ENCODE data around the gene TRAPPC1. TPM values are rescaled to one million over a fixed set of nuclear protein-coding genes. Genes with fewer than 3 reads are reported as not detected.

TRAPPC1 gene
- total RNA-seq, 2 donors from 2014 or later = 14.6 to 36.1 TPM

GRCh38 chr17:7893187-7893880 is 38.4 kb downstream of the TRAPPC1 start:
- Histone ChIP-seq H3K27ac (no peak overlapping the region), H3K4me3 (no peak overlapping the region), H3K4me1 (ENCODE audit: control insufficient read depth in 1 of 2, low read depth in 2 of 2) (peaks cover 11 to 18% of the 10 kb centered on the region in 2 donors), H3K9me3 (no peaks in the 10 kb centered on the region), H3K27me3 (replicated peaks; ENCODE audit: insufficient read depth) (no peaks in the 10 kb centered on the region), H3K36me3 (peaks cover 49% of the 10 kb centered on the region)
- ATAC-seq (ENCODE audit: insufficient number of reproducible peaks, low FRiP score, low read depth) = no peak
- DNase-seq (ENCODE audit: low spot score) = no peak
- no peak for TF ChIP-seq CTCF (IDR thresholded peaks at IDR 0.05)

GRCh38 chr17:7889166-7889955 is 42.4 kb downstream of the TRAPPC1 start:
- Histone ChIP-seq H3K4me1 (ENCODE audit: control insufficient read depth in 1 of 2, low read depth in 2 of 2) (peaks cover 25 to 36% of the 10 kb centered on the region in 2 donors), H3K27me3 (replicated peaks; ENCODE audit: insufficient read depth) (no peaks in the 10 kb centered on the region), H3K9me3 (no peaks in the 10 kb centered on the region), H3K36me3 (peaks cover 24% of the 10 kb centered on the region), H3K4me3 (peak overlapping the region; percentile 16), H3K27ac (peak overlapping the region; percentile 80 to 91)
- TF ChIP-seq CTCF (IDR thresholded peaks at IDR 0.05) = peak; percentile 67
- ATAC-seq (ENCODE audit: insufficient number of reproducible peaks, low FRiP score, low read depth) = peak; percentile 37
- DNase-seq (ENCODE audit: low spot score) = peak; percentile 94

GRCh38 chr17:7888184-7888920 is 43.4 kb downstream of the TRAPPC1 start, which contains the start of gene CHD3:
Gene CHD3 (plus strand): TSS chr17:7888789. CDS start chr17:7889001, 212 bp downstream.
- ATAC-seq (ENCODE audit: insufficient number of reproducible peaks, low FRiP score, low read depth) (no peak), DNase-seq (ENCODE audit: low spot score) (no peak)
- no peak for TF ChIP-seq CTCF (IDR thresholded peaks at IDR 0.05)
- H3K4me1 ChIP-seq (ENCODE audit: control insufficient read depth in 1 of 2, low read depth in 2 of 2) = peaks cover 28 to 44% of the 10 kb centered on the region in 2 donors
- no peaks in the 10 kb centered on the region for H3K27me3 ChIP-seq (replicated peaks; ENCODE audit: insufficient read depth)
- peaks cover 15% of the 10 kb centered on the region for H3K36me3 ChIP-seq
- H3K4me3 ChIP-seq = peak within 1 kb of the TSS; percentile 94
- peak within 1 kb of the TSS; percentile 80 to 91 for H3K27ac ChIP-seq
- no peaks in the 10 kb centered on the region for H3K9me3 ChIP-seq

- TF ChIP-seq CTCF (IDR thresholded peaks at IDR 0.05) = no peak
- DNase-seq (ENCODE audit: low spot score) (peak; percentile 82), ATAC-seq (ENCODE audit: insufficient number of reproducible peaks, low FRiP score, low read depth) (peak; percentile 58)
- peaks cover 28 to 51% of the 10 kb centered on the region in 2 donors for H3K4me1 ChIP-seq (ENCODE audit: control insufficient read depth in 1 of 2, low read depth in 2 of 2)
- peaks cover 15% of the 10 kb centered on the region for H3K36me3 ChIP-seq
- H3K27ac ChIP-seq = peak overlapping the region; percentile 80 to 91
- peak overlapping the region; percentile 94 for H3K4me3 ChIP-seq
- H3K27me3 ChIP-seq (replicated peaks; ENCODE audit: insufficient read depth) = no peaks in the 10 kb centered on the region
- H3K9me3 ChIP-seq = no peaks in the 10 kb centered on the region
Observed at GRCh38 chr17:7887482-7888183, 44.1 kb downstream of the TRAPPC1 start.

Measured in thoracic aorta (tissue), 2 donors.